GM13976 (cell line): Measurements from ENCODE around the gene TMEM250.

Source experiments
- DNase-seq: peaks from one replicate; pipeline ENCODE4 v3.0.0; 2012; ENCODE audit warnings: low spot score
- in situ Hi-C: fragments of 300-500 bp; cut with MboI; formaldehyde crosslinking; loops from one replicate; pipeline ENCODE4 v1.12.0; 2022; ENCODE audit warnings: low sequenced_read_pairs, mixed read lengths, inconsistent platforms; ENCODE audit not compliant: unreplicated experiment
- TF ChIP-seq, protein P1 (sequence below): IDR thresholded peaks from 2 replicates; pipeline ENCODE4 v1.5.1; 2012; ENCODE audit warnings: borderline replicate concordance, mild to moderate bottlenecking; ENCODE audit not compliant: insufficient read depth; ENCODE audit errors: extremely low read depth, missing control alignments, control extremely low read depth

Gene TMEM250, protein sequence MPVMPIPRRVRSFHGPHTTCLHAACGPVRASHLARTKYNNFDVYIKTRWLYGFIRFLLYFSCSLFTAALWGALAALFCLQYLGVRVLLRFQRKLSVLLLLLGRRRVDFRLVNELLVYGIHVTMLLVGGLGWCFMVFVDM

DNA sequence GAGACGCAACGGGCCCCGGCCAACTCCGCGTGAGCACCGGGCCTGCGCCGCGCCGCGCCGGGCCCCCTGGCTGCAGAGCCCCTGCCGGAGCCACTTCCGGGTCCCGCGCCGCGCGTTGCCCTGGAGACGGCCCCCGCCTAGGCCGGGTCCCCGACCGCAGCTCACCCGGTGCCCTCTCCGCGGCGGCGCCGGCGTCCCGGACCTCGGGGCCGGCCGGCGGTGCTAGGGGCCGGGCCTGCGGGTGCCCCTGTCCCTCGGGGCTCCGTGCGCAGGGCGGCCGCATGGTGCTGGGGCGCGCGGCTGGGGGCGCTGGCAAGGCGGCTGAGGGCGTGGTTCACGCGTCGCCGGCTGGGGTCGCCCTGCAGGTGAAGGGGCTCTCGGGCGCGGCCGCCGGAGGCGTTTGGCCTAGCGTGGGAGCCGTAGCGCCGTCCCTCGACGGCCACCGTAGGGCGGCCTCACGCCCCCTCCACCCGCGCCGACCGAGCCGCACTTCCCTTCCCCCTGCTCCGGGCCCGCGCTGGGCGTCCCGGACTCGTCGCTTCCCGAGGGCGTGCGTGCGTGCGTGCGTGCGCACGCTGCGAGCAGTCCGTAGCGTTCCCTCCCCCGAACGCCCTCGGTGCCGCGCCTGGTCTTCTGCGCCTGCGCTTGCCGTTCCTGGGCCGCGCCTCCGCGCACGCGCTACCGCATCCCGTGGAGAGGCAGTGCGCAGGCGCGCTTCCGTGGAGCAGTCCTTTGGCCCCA lies at the start of gene TMEM250:
Gene TMEM250 (minus strand): TSS at position 556 of the 741 bp plus-strand sequence. CDS start 1,975 bp downstream, outside the sequence.
- TF ChIP-seq, protein P1, sequence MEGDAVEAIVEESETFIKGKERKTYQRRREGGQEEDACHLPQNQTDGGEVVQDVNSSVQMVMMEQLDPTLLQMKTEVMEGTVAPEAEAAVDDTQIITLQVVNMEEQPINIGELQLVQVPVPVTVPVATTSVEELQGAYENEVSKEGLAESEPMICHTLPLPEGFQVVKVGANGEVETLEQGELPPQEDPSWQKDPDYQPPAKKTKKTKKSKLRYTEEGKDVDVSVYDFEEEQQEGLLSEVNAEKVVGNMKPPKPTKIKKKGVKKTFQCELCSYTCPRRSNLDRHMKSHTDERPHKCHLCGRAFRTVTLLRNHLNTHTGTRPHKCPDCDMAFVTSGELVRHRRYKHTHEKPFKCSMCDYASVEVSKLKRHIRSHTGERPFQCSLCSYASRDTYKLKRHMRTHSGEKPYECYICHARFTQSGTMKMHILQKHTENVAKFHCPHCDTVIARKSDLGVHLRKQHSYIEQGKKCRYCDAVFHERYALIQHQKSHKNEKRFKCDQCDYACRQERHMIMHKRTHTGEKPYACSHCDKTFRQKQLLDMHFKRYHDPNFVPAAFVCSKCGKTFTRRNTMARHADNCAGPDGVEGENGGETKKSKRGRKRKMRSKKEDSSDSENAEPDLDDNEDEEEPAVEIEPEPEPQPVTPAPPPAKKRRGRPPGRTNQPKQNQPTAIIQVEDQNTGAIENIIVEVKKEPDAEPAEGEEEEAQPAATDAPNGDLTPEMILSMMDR: peak; percentile 24
- in situ Hi-C loops: loop anchor here (10.0 kb wide), 1 partner anchor 154 kb away; the partner anchor contains the start of gene UBAC1
- DNase-seq: peak; percentile 97

DNA sequence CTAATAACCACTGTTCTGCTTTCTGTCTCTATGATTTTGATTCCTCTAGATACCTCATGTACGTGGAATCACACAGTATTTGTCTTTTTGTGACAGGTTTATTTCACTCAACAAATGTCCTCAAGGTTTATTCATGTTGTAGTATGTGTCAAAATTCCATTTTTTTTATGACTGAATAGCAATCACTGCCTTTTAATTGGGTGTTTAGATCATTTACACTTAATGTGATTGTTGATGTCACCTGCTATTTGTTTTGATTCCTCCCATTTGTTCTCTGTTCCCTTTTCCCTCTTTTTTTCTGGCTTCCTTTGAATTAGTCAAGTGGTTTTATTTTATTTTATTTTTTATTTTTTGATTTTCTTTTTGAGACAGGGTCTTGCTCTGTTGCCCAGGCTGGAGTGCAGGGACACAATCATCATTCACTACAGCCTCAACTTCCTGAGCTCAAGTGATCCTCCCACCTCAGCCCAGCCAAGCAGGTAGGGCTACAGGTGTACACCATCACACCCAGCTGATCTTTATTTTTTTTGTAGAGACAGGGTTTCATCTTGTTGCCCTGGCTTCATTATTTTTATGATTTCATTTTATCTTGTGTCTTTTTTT lies 44.7 kb upstream of the TMEM250 start:
- no peak for DNase-seq
- in situ Hi-C loops: no loop called here
- TF ChIP-seq, protein P1: no peak

DNA sequence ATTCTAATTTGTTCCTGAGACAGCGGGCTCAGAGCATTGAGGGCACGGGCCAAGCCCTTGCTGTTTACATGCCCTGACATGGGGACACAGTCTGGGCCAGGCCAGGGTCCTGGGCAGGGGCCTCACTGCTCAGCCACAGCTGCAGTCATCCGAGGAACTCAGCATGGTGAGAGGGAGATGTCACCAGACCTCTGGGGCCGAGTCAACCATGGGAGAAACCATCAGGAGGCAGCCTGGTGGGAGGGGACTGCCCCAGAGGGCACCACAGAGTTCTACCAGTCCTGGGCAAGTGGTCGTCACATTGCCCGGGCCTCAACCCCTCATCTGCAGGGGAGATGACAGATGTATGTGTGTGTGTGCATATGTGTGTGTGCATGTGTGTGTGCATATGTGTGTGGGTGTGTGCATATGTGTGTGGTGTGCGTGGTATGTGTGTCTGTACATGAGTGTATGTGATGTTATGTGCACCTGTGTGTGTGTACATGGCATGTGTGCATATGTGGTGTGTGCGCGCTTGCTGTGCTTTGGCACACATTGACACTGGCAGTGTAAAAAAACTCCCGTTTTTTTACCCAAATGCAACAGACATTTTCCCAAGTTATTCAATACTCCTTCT lies 42.4 kb upstream of the TMEM250 start:
- TF ChIP-seq, protein P1: no peak
- DNase-seq: no peak
- in situ Hi-C loops: no loop called here

DNA sequence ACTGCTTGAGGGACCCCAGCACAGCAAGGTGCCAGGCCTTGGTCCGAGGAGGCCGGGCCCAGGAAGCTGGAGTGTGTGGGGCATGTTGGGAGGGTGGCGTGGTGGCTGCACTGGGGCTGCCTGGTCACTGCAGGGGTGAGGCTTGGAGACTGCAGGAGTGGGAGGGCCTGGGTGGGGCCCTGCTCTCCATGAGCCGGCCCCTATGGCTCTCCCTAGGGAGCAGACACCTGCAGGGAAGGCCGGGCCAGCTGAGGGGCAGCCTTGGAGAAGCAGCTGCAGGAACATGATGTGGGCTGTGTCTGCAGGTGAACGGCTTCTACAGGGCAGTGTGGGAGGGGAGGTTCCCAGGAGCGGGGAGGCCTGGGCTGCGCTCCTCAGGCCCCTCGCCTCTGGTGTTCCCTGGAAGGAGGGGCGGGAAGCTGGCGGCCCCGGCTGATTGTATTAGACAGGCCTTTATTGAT lies 41.7 kb upstream of the TMEM250 start:
- TF ChIP-seq, protein P1: no peak
- no peak for DNase-seq
- in situ Hi-C loops: no loop called here

DNA sequence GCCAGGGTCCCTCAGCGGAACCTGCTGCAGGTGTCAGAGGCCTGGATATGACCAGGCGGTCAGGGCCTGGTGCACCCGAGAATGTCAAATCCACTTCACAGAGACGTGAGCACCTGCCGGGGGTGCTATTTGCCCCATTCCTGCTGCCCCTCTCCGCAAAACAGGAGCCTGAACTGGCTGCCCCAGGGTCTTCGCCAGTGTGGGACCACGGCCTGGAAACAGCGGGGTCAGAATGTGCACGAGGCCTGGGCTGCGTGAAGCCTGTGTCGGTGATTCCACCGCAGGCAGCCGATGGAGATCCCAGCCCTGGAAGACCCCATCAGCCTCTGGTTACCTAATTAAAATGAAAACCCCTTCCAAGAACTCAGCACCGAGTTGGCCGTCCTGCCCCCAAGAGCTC lies 41.2 kb upstream of the TMEM250 start:
- TF ChIP-seq, protein P1: no peak
- no peak for DNase-seq
- in situ Hi-C loops: no loop called here

DNA sequence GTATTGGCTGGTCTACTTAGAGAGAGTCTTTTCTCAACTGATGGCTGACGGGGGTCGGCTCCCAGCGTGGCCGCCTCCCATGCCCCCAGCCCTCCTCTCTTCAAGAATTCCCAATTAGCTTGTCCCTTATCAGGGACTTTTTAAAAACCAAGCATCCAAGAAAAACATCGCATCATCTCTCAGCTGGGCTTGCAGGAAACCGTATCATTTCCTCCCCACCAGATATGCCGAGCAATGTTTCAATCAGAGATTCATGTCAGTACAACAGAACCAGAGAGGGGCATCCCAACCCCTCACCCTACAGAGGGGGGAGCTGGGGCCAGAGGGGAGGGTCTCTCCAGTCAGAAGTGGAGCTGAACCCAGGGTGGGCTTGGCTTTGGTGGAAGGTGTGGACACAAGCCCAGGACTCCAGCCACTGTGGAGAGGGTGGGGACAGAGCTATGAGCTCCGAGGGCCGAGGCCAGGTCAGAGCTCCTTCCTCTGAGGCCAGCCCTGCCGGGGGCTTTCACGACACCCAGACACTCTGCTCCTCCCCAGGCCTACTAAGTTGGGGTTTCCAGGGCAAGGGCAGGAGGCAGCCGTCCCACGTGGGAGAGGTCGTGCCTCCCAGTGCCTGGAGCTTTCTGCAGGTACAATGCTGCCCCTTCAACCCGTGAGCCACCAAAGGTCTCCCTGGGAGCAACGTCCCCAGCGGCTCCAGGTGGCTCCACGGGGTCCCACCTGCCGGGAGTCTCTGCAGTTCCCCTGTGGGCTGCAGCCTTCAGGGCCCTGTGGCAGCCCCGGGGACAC lies 39.0 kb upstream of the TMEM250 start:
- no peak for DNase-seq
- in situ Hi-C loops: no loop called here
- TF ChIP-seq, protein P1: no peak
